ENCODE data around the gene CDKN2B-AS1.

Gene CDKN2B-AS1

DNA sequence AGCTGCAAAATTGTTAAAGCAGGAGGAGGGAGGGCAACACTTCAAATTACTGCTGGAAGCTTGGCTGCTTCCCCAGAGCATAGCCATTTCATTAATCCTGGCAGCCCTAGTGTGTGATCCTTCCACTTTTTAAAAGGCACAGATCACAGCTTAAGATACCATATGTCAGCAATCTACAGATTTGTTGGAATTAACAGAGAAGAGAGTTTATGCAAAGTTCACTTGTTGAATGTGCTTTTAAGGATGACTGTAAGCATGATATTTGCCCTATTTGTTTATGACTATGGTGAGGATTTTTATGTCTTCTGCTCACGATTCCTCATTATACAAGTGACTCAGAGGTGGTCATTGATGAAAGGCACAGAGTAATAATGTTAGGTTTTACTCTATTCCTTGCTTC, 170.6 kb downstream of the CDKN2B-AS1 start:
- DNase-seq = no peak

DNA sequence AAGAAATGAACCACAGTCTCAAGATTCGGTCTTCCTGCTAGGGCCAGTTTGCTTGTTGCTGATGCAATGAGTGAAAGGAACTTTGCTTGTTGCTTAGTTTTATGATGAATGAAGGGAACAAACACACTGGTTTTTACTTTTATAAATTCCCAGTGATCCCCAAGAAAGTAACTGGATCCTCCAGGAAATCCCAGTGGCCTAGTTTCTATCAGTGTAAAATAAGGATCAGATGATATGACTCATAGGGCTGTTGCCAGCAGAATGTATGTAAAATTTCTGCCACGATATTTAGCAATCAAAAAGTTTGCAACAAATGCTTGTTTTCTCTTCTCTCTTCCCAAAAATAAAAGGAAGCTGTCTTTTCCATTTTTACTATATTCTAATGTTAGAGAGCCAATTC, 174.7 kb downstream of the CDKN2B-AS1 start:
- no peak for DNase-seq

DNA sequence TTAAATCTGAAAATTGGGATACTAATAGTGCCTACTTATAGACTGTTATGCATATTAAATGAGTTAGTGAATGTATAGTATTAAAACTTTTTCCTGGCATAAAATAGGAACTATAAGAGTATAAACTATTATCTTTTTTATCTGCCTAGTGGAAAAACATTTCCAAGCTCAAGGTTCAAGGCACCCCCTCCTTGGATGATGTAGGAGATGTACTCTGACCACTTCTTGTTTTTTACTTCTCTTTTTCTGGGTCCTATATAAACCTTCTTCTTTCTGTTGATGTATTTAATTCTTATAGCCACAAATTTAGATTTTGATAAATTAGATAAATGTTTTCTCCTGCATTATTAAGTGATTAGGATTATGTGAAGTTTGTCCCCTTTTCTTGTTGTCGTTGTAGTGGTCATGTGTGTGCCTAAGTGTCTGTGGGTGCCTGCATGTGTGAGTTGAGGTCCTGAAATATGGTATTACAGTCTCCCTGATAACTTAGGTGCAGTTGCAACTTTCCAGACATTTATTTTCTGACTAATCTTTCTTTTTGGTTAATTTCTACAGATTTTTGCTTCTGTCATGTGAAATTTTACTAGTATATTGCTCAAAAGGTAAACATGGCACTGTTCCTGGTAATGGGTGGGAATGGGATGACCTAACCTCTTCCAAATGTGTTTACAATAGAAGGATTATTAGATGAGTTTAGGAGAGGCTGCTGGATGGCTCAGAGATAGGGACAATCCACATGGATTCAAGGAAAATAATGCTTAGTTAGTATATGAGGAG, 175.3 kb downstream of the CDKN2B-AS1 start:
- DNase-seq = no peak

Measured in NCI-H2029 treated with DMSO at 0.1 percent for 48 hours (cell line).